ENCODE data around the gene XRCC5.

Gene XRCC5

DNA sequence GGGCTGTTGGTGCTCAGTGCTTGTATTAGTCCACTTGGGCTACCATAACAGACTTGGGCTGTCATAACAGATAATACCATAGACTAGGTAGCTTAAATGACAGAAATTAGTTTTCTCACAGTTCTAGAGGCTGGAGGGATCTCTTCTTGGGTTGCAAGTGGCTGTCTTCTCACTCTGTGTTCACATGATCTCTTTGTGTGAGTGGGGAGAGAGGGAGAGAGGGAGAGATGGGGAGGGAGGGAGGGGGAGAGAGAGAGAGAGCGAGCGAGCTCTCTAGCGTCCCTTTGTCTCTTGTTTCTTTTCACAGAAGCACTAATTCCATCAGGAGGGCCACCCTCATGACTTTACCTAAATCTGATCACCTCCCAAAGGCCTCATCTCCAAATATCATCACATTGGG, 4.5 kb upstream of the XRCC5 start:
- H3K4me3 ChIP-seq (ENCODE audit: insufficient read length, low read depth): no peak overlapping the region
- peaks cover 3% of the 10 kb centered on the region for H3K4me1 ChIP-seq (ENCODE audit: insufficient read depth, insufficient read length)
- DNase-seq (ENCODE audit: low read depth, low spot score): no peak
- no peaks in the 10 kb centered on the region for H3K27me3 ChIP-seq (ENCODE audit: insufficient read depth, insufficient read length)
- H3K9ac ChIP-seq (ENCODE audit: insufficient read length, low read depth): no peak overlapping the region
- no peak for TF ChIP-seq YY1 (IDR thresholded peaks at IDR 0.05; ENCODE audit: insufficient read depth, insufficient read length)
- TF ChIP-seq SUZ12 (IDR thresholded peaks at IDR 0.05; ENCODE audit: extremely low read depth, insufficient read depth, insufficient read length): no peak
- TF ChIP-seq ZNF274 (IDR thresholded peaks at IDR 0.05; ENCODE audit: low read depth, low read length): no peak
- no peaks in the 10 kb centered on the region for H3K9me3 ChIP-seq (ENCODE audit: insufficient read depth, low read length)
- H3K36me3 ChIP-seq (ENCODE audit: insufficient read depth, insufficient read length, low read length): peaks cover 5% of the 10 kb centered on the region

DNA sequence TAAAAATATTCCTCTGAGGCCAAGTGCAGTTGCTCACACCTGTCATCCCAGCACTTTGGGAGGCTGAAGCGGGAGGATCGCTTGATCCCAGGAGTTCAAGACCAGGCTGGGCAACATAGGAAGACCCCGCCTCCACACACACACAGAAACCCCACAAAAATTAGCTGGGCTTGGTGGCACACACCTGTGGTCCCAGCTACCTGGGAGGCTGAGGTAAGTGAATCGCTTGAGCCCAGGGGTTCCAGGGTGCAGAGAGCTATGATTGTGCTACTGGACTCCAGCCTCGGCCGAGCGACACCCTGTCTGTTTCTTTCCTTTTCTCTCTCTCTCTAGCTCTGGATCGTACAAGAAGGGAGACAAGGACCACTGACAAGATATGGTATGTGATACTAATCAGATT, 1.8 kb upstream of the XRCC5 start:
- peak overlapping the region; percentile 50 for H3K9ac ChIP-seq (ENCODE audit: insufficient read length, low read depth)
- H3K27me3 ChIP-seq (ENCODE audit: insufficient read depth, insufficient read length): no peaks in the 10 kb centered on the region
- H3K4me1 ChIP-seq (ENCODE audit: insufficient read depth, insufficient read length): peaks cover 3% of the 10 kb centered on the region
- TF ChIP-seq ZNF274 (IDR thresholded peaks at IDR 0.05; ENCODE audit: low read depth, low read length) (no peak), SUZ12 (IDR thresholded peaks at IDR 0.05; ENCODE audit: extremely low read depth, insufficient read depth, insufficient read length) (no peak), YY1 (IDR thresholded peaks at IDR 0.05; ENCODE audit: insufficient read depth, insufficient read length) (no peak)
- no peaks in the 10 kb centered on the region for H3K9me3 ChIP-seq (ENCODE audit: insufficient read depth, low read length)
- H3K36me3 ChIP-seq (ENCODE audit: insufficient read depth, insufficient read length, low read length): peaks cover 22% of the 10 kb centered on the region
- no peak for DNase-seq (ENCODE audit: low read depth, low spot score)
- H3K4me3 ChIP-seq (ENCODE audit: insufficient read length, low read depth): no peak overlapping the region

DNA sequence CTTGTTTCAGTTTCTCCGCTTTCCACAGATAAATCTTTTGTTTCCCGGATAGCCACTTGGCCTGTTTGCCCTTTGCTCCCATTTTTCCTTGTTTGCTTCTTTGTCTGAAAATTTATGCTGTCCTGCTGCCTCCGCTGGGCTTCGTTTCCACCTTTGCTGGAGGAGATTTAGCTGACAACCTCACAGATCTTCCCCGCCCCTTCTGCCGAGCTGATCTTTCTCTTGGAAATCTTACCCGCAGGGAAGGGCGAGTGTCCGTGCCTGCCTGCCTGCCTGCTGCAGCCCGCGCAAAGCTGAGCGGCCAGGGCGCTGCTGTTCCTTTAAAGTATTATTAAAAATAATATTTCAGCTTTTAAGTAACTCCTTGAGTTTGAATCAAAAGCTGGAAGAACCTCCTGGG, 1.4 kb upstream of the XRCC5 start:
- H3K4me1 ChIP-seq (ENCODE audit: insufficient read depth, insufficient read length): peaks cover 3% of the 10 kb centered on the region
- H3K36me3 ChIP-seq (ENCODE audit: insufficient read depth, insufficient read length, low read length): peaks cover 26% of the 10 kb centered on the region
- H3K4me3 ChIP-seq (ENCODE audit: insufficient read length, low read depth): no peak overlapping the region
- no peaks in the 10 kb centered on the region for H3K27me3 ChIP-seq (ENCODE audit: insufficient read depth, insufficient read length)
- TF ChIP-seq YY1 (IDR thresholded peaks at IDR 0.05; ENCODE audit: insufficient read depth, insufficient read length) (no peak), ZNF274 (IDR thresholded peaks at IDR 0.05; ENCODE audit: low read depth, low read length) (no peak), SUZ12 (IDR thresholded peaks at IDR 0.05; ENCODE audit: extremely low read depth, insufficient read depth, insufficient read length) (no peak)
- peak overlapping the region; percentile 65 for H3K9ac ChIP-seq (ENCODE audit: insufficient read length, low read depth)
- DNase-seq (ENCODE audit: low read depth, low spot score): peak; percentile 51
- no peaks in the 10 kb centered on the region for H3K9me3 ChIP-seq (ENCODE audit: insufficient read depth, low read length)

DNA sequence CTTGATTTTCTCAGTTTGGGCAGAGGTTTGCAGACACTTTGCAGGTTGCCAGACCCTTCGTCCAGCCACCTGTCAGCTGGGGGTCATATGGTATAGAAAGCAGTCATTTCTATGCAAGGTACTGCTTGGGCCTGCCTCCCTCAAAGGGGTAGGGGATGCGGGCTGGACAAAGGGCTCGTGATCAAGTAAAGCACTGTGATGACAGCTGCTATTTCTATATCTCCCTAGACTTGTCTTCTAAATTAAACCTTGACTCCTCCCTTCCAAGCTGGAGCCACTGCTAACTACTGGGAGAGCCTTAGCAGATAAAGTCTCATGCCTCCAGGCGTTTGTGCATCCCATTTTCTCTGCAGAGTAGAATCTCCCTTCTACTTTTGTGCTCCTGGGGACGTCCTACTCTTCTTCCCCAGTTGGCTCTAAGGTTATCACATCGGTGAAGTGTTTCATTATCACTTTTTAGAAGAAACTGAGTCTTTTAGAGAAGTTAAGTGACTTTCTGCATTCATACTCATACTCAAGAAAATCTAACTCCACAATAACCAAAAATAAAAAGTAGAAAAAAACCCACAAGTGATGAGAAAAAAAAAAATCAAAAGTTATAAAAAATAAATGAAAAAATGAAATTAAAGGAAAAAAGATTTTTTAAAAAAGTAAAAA, 710 bp upstream of the XRCC5 start:
- peak overlapping the region; percentile 72 for H3K9ac ChIP-seq (ENCODE audit: insufficient read length, low read depth)
- DNase-seq (ENCODE audit: low read depth, low spot score): no peak
- no peaks in the 10 kb centered on the region for H3K27me3 ChIP-seq (ENCODE audit: insufficient read depth, insufficient read length)
- H3K4me3 ChIP-seq (ENCODE audit: insufficient read length, low read depth): peak overlapping the region; percentile 94
- no peak for TF ChIP-seq SUZ12 (IDR thresholded peaks at IDR 0.05; ENCODE audit: extremely low read depth, insufficient read depth, insufficient read length)
- no peak for TF ChIP-seq YY1 (IDR thresholded peaks at IDR 0.05; ENCODE audit: insufficient read depth, insufficient read length)
- no peak for TF ChIP-seq ZNF274 (IDR thresholded peaks at IDR 0.05; ENCODE audit: low read depth, low read length)
- no peaks in the 10 kb centered on the region for H3K9me3 ChIP-seq (ENCODE audit: insufficient read depth, low read length)
- peaks cover 3% of the 10 kb centered on the region for H3K4me1 ChIP-seq (ENCODE audit: insufficient read depth, insufficient read length)
- peaks cover 33% of the 10 kb centered on the region for H3K36me3 ChIP-seq (ENCODE audit: insufficient read depth, insufficient read length, low read length)

DNA sequence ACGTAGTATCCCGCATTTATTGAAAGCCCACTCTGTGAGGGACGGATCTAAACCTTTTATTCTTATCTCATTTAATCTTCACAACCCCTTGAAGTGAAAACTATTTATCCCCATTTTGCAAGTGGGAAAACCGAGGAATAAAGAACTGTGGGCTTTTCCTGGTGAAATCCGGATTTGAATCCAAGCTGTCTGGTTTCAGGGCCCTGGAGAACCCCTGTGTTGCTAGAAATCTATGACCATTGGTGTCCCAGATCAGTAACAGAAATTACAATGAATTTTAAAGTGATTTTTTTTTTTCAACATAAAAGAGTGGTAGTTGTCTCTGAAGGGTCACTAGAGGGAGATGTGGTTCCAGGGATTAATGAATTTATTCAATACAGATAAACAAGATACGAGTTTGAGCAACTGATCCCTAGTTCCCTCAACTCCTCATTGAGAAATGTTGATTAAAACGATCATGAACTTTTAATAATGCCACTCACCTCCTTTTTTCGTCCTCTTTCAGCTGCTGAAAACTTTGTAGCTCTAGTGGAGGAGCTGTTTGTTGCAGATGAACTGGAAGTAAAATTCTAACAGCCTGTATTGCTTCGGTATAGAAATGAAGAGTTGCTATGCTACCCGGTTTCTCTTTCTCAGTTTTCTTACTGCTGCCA, 940 bp downstream of the XRCC5 start:
- peak overlapping the region; percentile 97 for H3K9ac ChIP-seq (ENCODE audit: insufficient read length, low read depth)
- no peaks in the 10 kb centered on the region for H3K27me3 ChIP-seq (ENCODE audit: insufficient read depth, insufficient read length)
- peaks cover 3% of the 10 kb centered on the region for H3K4me1 ChIP-seq (ENCODE audit: insufficient read depth, insufficient read length)
- peak overlapping the region; percentile 94 for H3K4me3 ChIP-seq (ENCODE audit: insufficient read length, low read depth)
- TF ChIP-seq SUZ12 (IDR thresholded peaks at IDR 0.05; ENCODE audit: extremely low read depth, insufficient read depth, insufficient read length): no peak
- TF ChIP-seq YY1 (IDR thresholded peaks at IDR 0.05; ENCODE audit: insufficient read depth, insufficient read length): no peak
- H3K9me3 ChIP-seq (ENCODE audit: insufficient read depth, low read length): no peaks in the 10 kb centered on the region
- no peak for DNase-seq (ENCODE audit: low read depth, low spot score)
- H3K36me3 ChIP-seq (ENCODE audit: insufficient read depth, insufficient read length, low read length): peaks cover 46% of the 10 kb centered on the region

DNA sequence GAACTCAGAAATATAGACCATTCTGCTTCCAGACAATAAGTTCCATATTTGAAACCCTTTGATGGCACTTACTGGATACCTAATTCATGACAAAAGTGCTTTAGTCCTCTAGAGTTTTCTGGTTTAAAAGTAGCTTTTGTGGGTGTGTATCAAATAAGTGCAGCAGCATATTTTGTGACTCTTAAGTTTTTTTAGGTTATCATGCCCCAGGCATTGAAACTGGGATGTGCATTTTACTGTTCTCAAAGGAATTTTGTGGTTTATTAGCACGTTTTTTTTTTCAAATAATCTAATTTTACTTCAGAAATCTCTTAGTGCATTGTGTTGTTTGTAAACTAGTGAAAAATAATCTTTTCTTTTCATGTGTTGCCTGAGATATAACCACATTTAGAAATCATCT, 1.5 kb downstream of the XRCC5 start:
- Histone ChIP-seq H3K9me3 (ENCODE audit: insufficient read depth, low read length) (no peaks in the 10 kb centered on the region), H3K27me3 (ENCODE audit: insufficient read depth, insufficient read length) (no peaks in the 10 kb centered on the region), H3K4me1 (ENCODE audit: insufficient read depth, insufficient read length) (peaks cover 3% of the 10 kb centered on the region), H3K4me3 (ENCODE audit: insufficient read length, low read depth) (peak overlapping the region; percentile 94), H3K9ac (ENCODE audit: insufficient read length, low read depth) (peak overlapping the region; percentile 97), H3K36me3 (ENCODE audit: insufficient read depth, insufficient read length, low read length) (peaks cover 51% of the 10 kb centered on the region)
- TF ChIP-seq YY1 (IDR thresholded peaks at IDR 0.05; ENCODE audit: insufficient read depth, insufficient read length) (no peak), SUZ12 (IDR thresholded peaks at IDR 0.05; ENCODE audit: extremely low read depth, insufficient read depth, insufficient read length) (no peak), ZNF274 (IDR thresholded peaks at IDR 0.05; ENCODE audit: low read depth, low read length) (no peak)
- DNase-seq (ENCODE audit: low read depth, low spot score): no peak

DNA sequence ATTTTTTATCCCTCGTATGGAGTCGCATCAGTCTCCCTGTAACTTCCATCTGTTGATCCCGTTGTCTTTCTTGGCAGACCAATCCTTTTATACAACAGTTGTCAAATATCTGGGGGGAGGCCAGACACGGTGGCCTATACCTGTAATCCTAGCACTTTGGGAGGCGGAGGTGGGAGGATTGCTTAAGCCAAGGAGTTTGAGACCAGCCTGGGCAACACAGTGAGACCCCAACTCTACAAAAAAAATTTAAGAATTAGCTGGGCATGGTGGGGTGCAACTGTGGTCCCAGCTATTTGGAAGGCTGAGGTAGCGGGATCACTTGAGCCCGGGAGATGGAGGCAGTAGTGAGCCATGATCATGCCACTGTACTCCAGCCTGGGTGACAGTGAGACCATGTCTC, 2.0 kb downstream of the XRCC5 start:
- Histone ChIP-seq H3K9me3 (ENCODE audit: insufficient read depth, low read length) (no peaks in the 10 kb centered on the region), H3K27me3 (ENCODE audit: insufficient read depth, insufficient read length) (no peaks in the 10 kb centered on the region), H3K4me3 (ENCODE audit: insufficient read length, low read depth) (no peak overlapping the region), H3K36me3 (ENCODE audit: insufficient read depth, insufficient read length, low read length) (peaks cover 56% of the 10 kb centered on the region), H3K9ac (ENCODE audit: insufficient read length, low read depth) (peak overlapping the region; percentile 14), H3K4me1 (ENCODE audit: insufficient read depth, insufficient read length) (peaks cover 3% of the 10 kb centered on the region)
- TF ChIP-seq SUZ12 (IDR thresholded peaks at IDR 0.05; ENCODE audit: extremely low read depth, insufficient read depth, insufficient read length) (no peak), ZNF274 (IDR thresholded peaks at IDR 0.05; ENCODE audit: low read depth, low read length) (no peak)
- DNase-seq (ENCODE audit: low read depth, low spot score): no peak
